GM20431 (cell line): ENCODE measurements around the gene MRTFB.
"Not testable (repeated sequence)": the region's sequence is repeated elsewhere in the genome, so short reads cannot be mapped to it uniquely, and the experiment has no call there.

Experiments used
- in situ Hi-C: fragments of 300-500 bp; cut with MseI, MboI; formaldehyde crosslinking; loops from one replicate; pipeline ENCODE4 v1.15.0; 2020; ENCODE audit warnings: low sequenced_read_pairs; ENCODE audit not compliant: unreplicated experiment

MRTFB gene, protein sequence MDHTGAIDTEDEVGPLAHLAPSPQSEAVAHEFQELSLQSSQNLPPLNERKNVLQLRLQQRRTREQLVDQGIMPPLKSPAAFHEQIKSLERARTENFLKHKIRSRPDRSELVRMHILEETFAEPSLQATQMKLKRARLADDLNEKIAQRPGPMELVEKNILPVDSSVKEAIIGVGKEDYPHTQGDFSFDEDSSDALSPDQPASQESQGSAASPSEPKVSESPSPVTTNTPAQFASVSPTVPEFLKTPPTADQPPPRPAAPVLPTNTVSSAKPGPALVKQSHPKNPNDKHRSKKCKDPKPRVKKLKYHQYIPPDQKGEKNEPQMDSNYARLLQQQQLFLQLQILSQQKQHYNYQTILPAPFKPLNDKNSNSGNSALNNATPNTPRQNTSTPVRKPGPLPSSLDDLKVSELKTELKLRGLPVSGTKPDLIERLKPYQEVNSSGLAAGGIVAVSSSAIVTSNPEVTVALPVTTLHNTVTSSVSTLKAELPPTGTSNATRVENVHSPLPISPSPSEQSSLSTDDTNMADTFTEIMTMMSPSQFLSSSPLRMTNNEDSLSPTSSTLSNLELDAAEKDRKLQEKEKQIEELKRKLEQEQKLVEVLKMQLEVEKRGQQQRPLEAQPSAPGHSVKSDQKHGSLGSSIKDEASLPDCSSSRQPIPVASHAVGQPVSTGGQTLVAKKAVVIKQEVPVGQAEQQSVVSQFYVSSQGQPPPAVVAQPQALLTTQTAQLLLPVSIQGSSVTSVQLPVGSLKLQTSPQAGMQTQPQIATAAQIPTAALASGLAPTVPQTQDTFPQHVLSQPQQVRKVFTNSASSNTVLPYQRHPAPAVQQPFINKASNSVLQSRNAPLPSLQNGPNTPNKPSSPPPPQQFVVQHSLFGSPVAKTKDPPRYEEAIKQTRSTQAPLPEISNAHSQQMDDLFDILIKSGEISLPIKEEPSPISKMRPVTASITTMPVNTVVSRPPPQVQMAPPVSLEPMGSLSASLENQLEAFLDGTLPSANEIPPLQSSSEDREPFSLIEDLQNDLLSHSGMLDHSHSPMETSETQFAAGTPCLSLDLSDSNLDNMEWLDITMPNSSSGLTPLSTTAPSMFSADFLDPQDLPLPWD

DNA sequence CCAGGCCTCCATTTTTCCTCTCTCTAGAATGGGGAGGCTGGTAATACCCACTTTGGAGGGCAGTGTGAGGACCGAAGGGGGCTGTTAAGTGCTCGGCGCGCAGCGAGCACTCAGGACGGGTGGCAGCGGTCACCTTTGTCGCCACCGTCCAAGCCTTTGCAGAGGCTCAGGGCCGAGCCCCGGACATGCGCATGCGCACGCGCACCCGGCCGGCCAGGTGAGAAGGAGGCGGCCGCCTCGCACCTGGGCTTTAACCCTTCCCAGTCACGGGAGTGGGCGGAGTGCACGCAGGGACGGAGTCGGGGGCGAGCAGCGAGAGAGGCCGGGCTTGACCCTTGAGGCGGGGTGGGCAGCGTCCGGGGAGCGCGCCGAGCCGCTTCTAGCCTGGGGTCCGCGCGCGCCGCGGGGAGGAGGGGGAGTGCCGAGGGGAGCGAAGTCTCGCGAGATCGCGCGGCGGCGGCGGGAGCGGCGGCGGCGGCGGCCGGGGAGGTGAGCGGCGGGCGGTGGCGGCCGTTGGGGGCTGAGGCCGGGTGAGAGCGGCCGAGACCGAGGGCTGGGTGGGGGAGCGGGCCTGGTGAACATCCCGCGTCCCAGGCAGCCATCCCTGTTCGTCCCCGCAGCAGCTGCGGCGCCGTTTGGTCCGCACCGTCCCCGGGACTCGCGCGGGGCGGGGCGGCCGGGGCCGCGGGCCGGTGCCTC is at the start of gene MRTFB:
Gene MRTFB, plus strand, starts transcription at position 443 of the 699 bp plus-strand sequence. CDS start 69,288 bp downstream, outside the sequence.
- in situ Hi-C loops, result no loop called here

DNA sequence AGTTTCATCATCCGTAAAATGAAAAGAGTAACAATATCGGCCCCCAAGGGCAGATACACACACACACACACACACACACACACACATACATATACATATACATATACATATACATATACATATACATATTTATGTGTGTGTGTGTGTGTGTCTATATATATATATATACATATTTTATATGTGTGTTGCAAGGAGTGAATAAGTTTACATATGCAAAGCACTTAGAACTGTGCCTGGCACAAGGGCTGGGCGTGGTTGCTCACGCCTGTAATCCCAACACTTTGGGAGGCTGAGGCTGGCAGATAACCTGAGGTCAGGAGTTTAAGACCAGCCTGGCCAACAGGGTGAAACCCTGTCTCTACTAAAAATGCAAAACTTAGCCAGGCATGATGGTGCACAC is 47.6 kb upstream of the MRTFB start:
- in situ Hi-C loops, result not testable (repeated sequence)

DNA sequence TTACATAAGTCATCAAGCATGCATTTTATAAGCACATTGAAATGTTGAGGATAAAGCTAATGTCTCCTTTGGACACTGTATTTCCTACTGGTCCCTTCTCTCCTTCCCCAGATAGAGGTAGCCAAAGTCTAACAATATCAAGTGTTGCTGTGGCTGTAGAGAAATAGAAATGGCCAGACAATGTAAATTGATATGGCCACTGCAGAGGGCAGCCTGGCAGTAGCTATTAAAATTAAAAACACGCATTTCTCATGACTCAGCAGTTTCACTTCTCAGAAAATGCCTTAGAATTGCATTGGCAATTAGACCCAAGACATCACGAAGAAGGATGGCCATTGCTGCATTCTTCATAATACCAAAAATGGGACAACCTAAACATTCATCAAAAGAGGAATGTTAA is 46.8 kb upstream of the MRTFB start:
- in situ Hi-C loops, result no loop called here

DNA sequence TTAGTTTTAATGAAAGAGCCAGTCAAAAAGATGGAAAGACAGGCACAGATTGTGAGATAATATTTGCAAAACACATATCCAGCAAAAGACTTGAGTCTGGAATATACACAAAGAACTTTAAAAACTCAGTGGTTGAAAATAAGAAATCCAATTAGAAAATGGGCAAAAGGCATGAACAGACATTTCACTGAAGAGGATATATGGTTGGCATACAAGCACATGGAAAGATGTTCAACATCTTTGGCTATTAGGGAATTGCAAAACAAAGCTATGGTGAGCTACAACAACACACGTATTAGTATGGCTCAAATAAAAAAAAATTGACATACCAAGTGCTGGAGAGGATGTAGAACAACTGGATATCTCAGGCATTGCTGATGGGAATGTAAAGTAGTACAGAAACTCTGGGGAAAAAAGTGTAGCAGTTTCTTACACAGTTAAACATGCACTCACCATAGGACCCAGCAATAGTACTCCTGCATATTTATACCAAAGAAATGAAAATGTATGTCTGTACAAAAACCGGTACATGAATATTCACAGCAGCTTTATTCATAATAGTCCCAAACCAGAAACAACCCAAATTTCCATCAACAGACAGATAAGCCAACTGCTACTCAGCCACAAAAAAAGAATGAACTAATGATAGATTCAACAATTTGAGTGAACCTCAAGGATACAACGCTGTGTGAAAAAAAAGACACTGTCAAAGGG is 44.4 kb upstream of the MRTFB start:
- in situ Hi-C loops, result no loop called here

DNA sequence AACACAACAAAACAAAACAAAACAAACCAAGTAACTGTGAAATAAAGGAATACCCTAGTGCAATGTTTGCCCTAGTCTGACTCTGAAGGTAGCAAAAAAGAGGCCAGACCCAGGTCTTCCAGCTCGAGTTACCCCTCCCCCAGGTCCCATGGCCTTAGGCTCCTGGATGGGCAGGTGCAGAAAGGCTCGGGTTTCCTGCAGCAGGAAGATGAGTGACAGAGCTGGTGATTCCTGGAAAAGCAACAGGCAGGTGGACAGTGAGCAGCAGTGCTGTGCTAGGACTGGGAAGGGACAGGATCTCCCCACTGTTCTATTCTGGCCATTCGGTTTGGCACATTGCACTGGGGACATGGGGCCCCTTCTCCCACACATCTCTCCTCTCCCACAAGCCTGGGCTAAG is 42.9 kb upstream of the MRTFB start:
- in situ Hi-C loops, result no loop called here

DNA sequence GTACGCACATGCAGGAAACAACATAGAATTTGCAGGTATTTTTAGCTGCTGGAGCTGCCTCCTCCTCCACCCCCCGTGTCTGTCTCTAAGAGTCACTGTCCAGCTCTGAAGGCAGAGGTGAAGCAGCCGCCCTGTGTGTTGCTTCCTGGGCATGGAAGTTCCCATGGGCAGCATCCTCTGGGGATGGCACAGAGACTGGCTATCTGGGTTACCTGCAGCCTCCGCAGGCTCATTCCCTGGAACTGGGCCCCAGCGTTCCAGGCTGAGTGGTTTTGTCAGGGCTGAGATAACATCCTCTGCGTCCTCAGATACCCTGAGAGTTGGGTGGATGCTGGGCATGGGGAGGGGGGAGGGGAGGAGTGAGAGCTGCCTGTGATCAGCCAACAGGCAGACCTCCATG is 41.5 kb upstream of the MRTFB start:
- in situ Hi-C loops, result no loop called here

DNA sequence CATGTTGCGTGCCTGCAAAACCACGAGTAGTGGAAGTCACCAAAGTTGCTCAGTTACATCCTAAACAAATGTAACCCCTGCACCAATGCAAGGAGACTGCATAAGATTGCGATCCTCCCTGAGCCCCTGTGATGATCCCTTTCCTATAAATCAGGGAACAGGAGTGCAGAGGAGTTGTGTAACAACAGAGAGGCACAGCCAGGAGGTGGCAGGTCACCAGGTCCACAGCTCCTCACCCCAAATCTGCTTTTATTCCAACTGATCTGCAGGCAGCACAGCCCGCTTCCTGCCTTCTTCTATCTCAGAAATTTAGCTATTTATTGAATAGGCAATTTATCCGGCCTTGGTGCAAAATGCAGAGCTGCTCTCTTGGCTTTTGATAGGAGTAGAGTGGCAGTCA is 36.0 kb upstream of the MRTFB start:
- in situ Hi-C loops, result no loop called here

DNA sequence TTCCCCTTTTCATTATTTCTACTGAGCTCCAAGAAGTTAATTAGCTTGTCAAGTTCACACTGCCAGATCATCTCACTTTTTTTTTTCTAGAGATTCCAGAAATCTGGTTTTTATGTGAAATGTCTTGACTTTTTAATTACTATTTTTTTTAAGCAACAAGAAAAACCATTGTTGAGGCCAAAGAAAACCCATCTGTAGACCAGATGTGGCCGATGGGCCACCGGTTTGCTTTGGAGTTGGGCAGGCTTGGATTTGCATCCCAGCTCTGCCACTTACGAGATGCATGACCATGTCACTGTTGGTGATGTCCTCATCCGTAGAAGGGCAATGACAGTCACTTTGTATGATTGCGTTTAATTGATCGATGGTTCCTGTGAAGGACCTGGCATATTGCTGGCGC is 34.2 kb upstream of the MRTFB start:
- in situ Hi-C loops, result no loop called here

DNA sequence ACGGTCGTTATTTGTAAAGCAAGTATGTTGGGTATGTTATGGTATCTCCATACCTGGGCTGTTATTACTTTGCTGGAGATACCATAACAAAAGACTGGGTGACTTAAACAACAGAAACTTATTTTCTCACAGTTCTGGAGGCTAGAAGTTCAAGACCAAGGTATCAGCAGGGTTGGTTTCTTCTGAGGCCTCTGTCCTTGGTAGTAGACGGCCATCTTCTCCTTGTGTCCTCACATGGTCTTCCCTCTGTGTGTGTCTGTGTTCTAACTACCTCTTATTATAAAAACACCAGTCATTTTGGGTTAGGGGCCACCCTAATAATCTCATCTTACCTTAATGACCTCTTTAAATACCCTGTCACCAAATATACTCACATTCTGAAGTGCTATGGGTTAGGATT is 33.2 kb upstream of the MRTFB start:
- in situ Hi-C loops, result no loop called here

DNA sequence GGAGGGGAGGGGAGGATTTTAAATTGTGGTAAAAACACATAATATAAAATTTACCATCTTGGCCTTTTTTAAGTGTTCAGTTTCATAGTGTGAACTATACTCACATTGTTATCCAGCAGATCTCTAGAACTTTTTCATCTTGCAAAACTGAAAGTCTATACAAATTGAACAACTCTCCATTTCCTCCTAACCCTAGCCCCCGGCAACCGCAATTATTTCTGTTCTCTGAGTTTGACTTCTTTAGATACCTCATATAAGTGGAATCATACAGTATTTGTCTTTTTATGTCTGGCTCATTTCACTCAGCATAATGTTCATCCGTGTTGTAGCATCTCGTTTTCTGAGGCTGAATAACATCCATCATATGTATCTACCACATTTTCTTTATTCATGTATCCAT is 30.0 kb upstream of the MRTFB start:
- in situ Hi-C loops, result no loop called here

DNA sequence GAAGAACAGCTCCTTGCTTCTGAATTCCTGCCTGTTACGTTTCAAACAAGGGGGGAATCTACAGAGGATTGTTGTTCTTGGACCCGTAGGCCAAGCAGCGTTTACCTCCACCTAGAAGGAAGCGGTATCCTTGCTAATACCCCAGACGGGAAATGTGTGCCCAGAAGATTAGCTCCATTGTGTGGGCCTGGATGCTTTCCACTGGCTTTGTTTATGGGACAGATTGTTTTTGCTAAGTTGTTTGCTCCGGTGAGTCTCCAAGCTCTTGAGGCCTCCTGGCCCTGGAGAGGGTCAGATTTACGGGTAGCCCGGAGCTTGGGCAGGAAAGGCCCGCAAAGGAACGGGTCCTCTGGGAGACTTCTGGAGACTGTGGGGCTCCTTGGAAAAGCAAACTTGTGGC is 28.4 kb upstream of the MRTFB start:
- in situ Hi-C loops, result no loop called here

DNA sequence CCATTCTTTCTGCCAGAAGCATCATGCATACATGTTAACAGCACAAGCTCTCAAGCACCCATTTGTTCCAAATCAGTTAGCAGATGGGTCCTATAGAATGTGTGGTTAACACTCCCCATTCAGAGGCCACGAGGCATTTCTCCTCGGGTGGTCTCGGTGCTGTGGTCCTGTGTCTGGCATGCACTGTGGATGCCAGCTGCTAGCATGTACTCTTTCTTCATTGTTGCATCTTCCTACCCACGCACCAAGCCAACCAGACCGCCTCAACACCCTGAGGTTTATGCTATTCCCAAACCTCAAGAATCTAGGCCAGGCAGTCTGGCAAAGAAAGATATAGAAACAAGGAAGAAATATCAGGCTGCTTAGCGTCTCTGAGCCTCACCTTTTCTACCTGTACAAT is 27.8 kb upstream of the MRTFB start:
- in situ Hi-C loops, result no loop called here

DNA sequence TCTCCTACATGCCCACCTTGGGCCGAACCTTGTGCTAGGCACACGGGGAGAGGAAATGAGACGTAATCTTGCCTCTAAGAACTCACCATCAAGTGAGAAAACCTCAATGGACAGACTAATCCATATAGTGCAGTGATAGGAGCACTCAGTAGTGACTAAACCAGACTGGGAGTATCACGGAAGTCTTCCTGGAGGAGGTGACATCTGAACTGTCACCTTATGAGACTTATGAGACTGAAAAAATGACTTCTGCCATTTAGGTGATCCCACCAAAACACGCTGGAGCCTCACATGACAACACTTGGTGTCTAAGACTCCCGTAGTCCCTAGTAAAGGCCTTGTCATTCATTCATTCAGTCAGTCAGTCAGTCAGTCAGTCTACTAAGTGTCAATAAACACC is 27.3 kb upstream of the MRTFB start:
- in situ Hi-C loops, result no loop called here

DNA sequence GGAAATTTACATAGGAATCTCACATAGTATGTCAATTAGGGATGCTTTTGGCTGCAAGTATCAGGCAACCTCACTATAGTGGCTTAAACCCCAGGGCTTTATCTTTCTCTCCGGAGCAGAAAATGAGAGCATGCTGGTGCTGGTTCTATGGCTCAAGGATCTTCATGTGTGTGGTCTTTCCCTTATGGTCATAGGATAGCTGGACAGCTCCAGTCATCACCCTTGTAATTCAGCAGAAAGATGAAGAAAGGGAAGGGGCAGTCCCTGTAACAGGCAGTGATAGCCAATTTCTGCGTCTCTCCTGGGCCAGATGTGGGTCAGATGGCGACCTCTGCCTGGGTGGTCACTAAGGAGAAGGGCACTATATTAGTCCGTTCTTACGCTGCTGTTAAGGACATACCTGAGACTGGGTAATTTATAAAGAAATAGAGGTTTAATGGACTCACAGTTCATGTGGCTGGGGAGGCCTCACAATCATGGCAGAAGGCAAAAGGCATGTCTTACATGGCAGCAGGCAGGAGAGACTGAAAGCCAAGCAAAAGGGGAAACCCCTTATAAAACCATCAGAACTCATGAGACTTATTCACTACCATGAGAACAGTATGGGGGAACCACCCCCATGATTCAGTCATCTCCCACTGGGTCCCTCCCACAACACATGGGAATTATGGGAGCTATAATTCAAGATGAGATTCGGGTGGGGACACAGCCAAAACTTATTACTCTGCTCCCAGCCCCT is 23.8 kb upstream of the MRTFB start:
- in situ Hi-C loops, result not testable (repeated sequence)

DNA sequence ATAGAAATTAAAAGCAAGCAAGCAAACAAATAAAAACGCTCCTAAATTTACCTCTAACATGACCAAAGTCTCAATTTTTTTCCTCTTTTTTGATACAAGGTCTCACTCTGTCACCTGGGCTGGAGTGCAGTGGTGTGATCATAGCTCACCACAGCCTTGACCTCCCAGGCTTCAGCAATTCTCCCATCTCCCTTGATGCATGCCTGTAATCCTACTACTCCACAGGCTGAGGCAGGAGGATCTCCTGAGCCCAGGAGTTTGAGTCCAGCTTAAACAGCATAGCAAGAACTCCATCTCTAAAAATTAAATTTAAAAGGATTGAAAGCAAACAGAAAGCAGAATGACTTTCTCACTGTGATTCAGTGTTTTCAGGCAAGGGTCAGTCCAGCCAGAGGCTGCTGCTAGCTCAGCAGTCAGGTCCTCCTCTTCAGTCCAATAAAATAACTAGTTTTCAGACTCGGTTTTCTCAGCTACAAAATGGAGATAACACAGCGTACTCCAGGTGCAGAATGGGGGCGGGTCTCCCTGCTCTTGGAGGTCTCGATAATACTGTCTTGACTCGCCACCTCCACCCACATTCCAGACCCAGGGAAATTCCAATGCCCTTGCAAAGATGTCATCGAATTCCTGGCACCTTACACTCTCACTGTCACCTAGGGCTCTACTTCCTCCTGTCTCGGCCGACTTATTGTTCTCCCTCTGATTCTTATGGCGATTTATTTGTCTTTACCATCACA is 20.7 kb upstream of the MRTFB start:
- in situ Hi-C loops, result no loop called here

DNA sequence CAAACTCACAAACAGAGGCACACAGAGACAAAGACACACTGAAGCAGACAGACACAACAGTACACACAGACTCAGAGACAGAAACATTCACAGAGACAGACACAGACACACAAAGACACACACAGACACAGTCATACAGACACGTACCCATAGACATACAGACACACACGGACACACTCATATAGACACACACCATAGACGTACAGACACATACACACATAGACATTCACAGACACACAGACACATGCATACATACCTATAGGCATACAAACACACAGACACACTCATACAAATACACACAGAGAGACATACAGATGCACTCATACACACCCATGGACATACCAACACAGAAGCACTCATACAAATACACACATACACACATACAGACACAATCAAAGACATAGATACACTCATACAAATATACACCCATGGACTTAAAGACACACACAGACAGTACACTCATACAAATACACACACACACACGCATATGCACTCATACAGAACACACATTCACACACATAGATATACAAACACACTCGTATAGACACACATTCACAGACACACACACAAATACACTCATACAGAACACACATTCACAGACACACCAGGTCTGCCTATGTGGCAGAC is 19.9 kb upstream of the MRTFB start:
- in situ Hi-C loops, result no loop called here

DNA sequence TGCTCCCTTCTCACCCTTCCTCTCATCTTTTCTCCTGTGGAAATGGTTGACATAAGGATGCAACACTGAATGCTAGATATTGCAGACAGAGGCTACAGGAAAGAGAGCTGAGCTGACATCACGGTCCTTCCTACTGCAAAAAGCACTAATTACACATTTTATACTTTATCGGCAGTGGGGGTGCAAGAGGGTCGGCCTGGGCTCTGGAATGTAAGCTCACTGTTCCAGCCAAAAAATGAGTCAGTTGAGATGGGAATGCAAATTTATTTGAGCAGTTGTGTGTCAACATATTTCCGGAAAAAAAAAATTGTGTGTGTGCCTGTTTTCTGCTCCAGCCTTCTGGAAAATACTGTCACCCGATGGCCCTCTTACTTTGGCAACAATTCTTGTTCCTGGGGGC is 14.1 kb upstream of the MRTFB start:
- in situ Hi-C loops, result no loop called here

DNA sequence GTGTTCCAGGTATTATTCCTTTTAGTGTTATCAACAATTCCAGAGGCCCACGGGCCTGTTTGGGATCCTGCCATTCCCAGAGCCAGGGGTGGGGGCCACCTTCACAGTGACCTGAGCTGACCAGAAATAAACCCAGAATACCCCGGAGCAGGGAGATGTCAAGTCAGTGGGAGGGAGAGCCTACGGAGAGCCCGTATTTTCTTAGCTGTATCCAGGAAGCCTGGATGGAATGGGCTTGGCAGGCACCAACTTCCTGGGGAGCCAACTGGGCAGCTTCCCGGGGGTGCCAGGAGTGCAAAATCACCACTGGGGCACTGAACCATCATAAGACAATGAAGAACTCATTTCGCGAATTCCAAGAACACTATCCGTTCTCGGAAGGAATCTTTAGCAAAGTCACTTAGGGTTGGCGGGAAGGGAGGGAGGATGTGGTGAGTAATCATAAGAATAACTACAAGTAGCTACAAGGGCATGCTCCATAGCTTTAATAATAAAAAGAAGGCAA is 13.2 kb upstream of the MRTFB start:
- in situ Hi-C loops, result no loop called here
